AG04450 (cell line): ENCODE data around the gene HELZ. TPM values are rescaled to one million over a fixed set of nuclear protein-coding genes. Genes with fewer than 3 reads are reported as not detected.

Source experiments
- CTCF ChIA-PET: fragments of 300-600, 350-600 bp; formaldehyde crosslinking; extraction: SDS; loops from one replicate; lab custom pipeline; 2022; ENCODE audit warnings: antibody characterized with exemption, inconsistent platforms; lab: Charles Lee
- POLR2A ChIA-PET: fragments of 350-600 bp; formaldehyde crosslinking; extraction: SDS; loops from one replicate; lab custom pipeline; 2021; ENCODE audit warnings: antibody characterized with exemption, inconsistent platforms; lab: Yijun Ruan, JAX
- DNase-seq: peaks from one replicate; pipeline ENCODE4 v3.0.0-alpha.2; 2011; ENCODE audit warnings: low read depth, low spot score
- H3K27ac ChIP-seq: one replicate; pipeline ENCODE4 v1.5.1; 2012; ENCODE audit warnings: low read depth, low read length, control low read depth
- H3K27me3 ChIP-seq: one replicate; pipeline ENCODE4 v1.6.0; 2012; ENCODE audit warnings: low read length; ENCODE audit not compliant: control insufficient read depth, insufficient read depth
- H3K4me3 ChIP-seq: 2 replicates; pipeline ENCODE4 v1.5.1; 2011; ENCODE audit warnings: mild to moderate bottlenecking, low read depth, low read length, control low read depth
- H3K9me3 ChIP-seq: 2 replicates; pipeline ENCODE4 v1.5.1; 2012; ENCODE audit warnings: low read length; ENCODE audit not compliant: control insufficient read depth, insufficient read depth
- CTCF ChIP-seq: IDR thresholded peaks from 2 replicates; pipeline ENCODE4 v1.5.1; 2011; ENCODE audit warnings: low read depth, low read length, control low read depth, inconsistent platforms
- polyA plus RNA-seq: library from polyadenylated mRNA; depleted of rRNA; stranded (reverse); fragments of >200 nt; gene quantifications from 2 replicates; pipeline ENCODE4 v1.2.3, GENCODE V29; 2011

Gene HELZ
- polyA plus RNA-seq, 1 experiment = 28.2 TPM

GRCh38 chr17:67055811-67056745 is 188.9 kb downstream of the HELZ start:
- POLR2A ChIA-PET = no interaction called here
- DNase-seq = no peak
- H3K27ac ChIP-seq = no peak overlapping the region
- H3K4me3 ChIP-seq = no peak overlapping the region
- H3K9me3 ChIP-seq = no peaks in the 10 kb centered on the region; the same call in 1 of the 2 replicates
- TF ChIP-seq CTCF = no peak
- peaks cover 8% of the 10 kb centered on the region for H3K27me3 ChIP-seq
- CTCF ChIA-PET = no interaction called here

GRCh38 chr17:67055041-67055443 is 190.0 kb downstream of the HELZ start:
- Histone ChIP-seq H3K4me3 (no peak overlapping the region), H3K9me3 (peaks cover under 1% of the 10 kb centered on the region), H3K27ac (no peak overlapping the region), H3K27me3 (peaks cover 11% of the 10 kb centered on the region)
- POLR2A ChIA-PET = no interaction called here
- no peak for TF ChIP-seq CTCF
- DNase-seq = no peak
- CTCF ChIA-PET = no interaction called here

- DNase-seq = no peak
- Histone ChIP-seq H3K9me3 (peaks cover 5% of the 10 kb centered on the region), H3K27me3 (peaks cover 11% of the 10 kb centered on the region), H3K27ac (no peak overlapping the region), H3K4me3 (no peak overlapping the region)
- ChIA-PET CTCF (no interaction called here), POLR2A (no interaction called here)
- TF ChIP-seq CTCF = no peak
Observed at GRCh38 chr17:67054608-67055007, 190.4 kb downstream of the HELZ start.

GRCh38 chr17:67054011-67054591 is 190.9 kb downstream of the HELZ start:
- ChIA-PET CTCF (no interaction called here), POLR2A (no interaction called here)
- Histone ChIP-seq H3K27ac (no peak overlapping the region), H3K4me3 (no peak overlapping the region), H3K27me3 (peaks cover 11% of the 10 kb centered on the region), H3K9me3 (peaks cover 10% of the 10 kb centered on the region)
- no peak for DNase-seq
- no peak for TF ChIP-seq CTCF

- Histone ChIP-seq H3K4me3 (no peak overlapping the region), H3K27ac (no peak overlapping the region), H3K9me3 (peaks cover 10% of the 10 kb centered on the region), H3K27me3 (peaks cover 11% of the 10 kb centered on the region)
- TF ChIP-seq CTCF = no peak
- CTCF ChIA-PET = no interaction called here
- POLR2A ChIA-PET = no interaction called here
- DNase-seq = no peak
Observed at GRCh38 chr17:67053438-67054000, 191.5 kb downstream of the HELZ start.
